ENCODE data around the gene SIM2.

DNA sequence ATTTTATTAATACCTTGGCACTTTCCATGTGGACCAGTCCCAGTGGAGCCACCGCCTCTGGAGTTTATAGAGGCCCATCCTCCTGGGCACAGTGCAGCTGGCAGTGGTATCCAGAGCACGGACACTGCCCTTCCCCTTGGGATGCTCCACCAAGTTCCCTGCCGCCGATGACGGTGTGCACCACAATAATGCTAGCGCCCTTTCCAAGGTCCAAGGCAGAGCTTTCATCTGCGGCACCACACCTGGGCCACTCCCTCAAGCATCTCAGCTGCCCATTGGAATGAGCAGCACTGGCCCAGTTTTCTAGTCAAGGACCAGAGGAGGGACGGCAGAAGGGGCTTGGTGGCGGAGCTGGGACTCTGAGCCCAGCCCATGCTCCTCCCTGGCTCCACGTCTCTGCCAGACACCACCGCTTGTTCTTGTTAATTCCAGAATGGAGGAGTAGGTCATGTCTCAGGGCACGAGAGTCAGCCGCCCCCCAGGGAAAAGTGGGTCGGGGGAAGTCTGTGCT lies 24.5 kb downstream of the SIM2 start:
- TF ChIP-seq CTCF (IDR thresholded peaks at IDR 0.05; ENCODE audit: insufficient read depth, low read depth, low read length) (no peak), EZH2 (IDR thresholded peaks at IDR 0.05; ENCODE audit: insufficient read depth, low read length) (no peak)

Data from astrocyte (in vitro differentiated cells and primary cell).